ENCODE measurements around the gene S1PR3. TPM values are rescaled to one million over a fixed set of nuclear protein-coding genes. Genes with fewer than 3 reads are reported as not detected.

S1PR3 gene
- total RNA-seq, 1 experiment from 2014 or later: 2.8 TPM

- intact Hi-C loops (cut with micrococcal nuclease): no loop called here
- H3K27ac Mint-ChIP-seq (ENCODE audit: low read depth, unreplicated experiment): no peak overlapping the region
- H3K27me3 Mint-ChIP-seq (ENCODE audit: insufficient read depth, unreplicated experiment): no peaks in the 10 kb centered on the region
- peak; percentile 17 for DNase-seq (ENCODE audit: unreplicated experiment)
- H3K4me1 Mint-ChIP-seq (ENCODE audit: insufficient read depth, unreplicated experiment): peaks cover 6% of the 10 kb centered on the region
- ChIA-PET CTCF (no interaction called here), POLR2A (no interaction called here)
- BruUV-seq (replicated peaks): no TSS peak
- no peaks in the 10 kb centered on the region for H3K36me3 Mint-ChIP-seq (ENCODE audit: insufficient read depth, unreplicated experiment)
- TF ChIP-seq, protein P1, sequence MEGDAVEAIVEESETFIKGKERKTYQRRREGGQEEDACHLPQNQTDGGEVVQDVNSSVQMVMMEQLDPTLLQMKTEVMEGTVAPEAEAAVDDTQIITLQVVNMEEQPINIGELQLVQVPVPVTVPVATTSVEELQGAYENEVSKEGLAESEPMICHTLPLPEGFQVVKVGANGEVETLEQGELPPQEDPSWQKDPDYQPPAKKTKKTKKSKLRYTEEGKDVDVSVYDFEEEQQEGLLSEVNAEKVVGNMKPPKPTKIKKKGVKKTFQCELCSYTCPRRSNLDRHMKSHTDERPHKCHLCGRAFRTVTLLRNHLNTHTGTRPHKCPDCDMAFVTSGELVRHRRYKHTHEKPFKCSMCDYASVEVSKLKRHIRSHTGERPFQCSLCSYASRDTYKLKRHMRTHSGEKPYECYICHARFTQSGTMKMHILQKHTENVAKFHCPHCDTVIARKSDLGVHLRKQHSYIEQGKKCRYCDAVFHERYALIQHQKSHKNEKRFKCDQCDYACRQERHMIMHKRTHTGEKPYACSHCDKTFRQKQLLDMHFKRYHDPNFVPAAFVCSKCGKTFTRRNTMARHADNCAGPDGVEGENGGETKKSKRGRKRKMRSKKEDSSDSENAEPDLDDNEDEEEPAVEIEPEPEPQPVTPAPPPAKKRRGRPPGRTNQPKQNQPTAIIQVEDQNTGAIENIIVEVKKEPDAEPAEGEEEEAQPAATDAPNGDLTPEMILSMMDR (IDR thresholded peaks at IDR 0.05; ENCODE audit: unreplicated experiment): no peak
- no peaks in the 10 kb centered on the region for H3K9me3 Mint-ChIP-seq (ENCODE audit: unreplicated experiment)
- no peak overlapping the region for H3K4me3 Mint-ChIP-seq (ENCODE audit: unreplicated experiment)
Observed at GRCh38 chr9:89015336-89015735, 24.1 kb downstream of the S1PR3 start.

GRCh38 chr9:89020754-89021153 is 29.5 kb downstream of the S1PR3 start:
- Mint-ChIP-seq H3K27me3 (ENCODE audit: insufficient read depth, unreplicated experiment) (no peaks in the 10 kb centered on the region), H3K9me3 (ENCODE audit: unreplicated experiment) (no peaks in the 10 kb centered on the region), H3K27ac (ENCODE audit: low read depth, unreplicated experiment) (no peak overlapping the region), H3K4me3 (ENCODE audit: unreplicated experiment) (no peak overlapping the region), H3K4me1 (ENCODE audit: insufficient read depth, unreplicated experiment) (peaks cover 11% of the 10 kb centered on the region), H3K36me3 (ENCODE audit: insufficient read depth, unreplicated experiment) (no peaks in the 10 kb centered on the region)
- POLR2A ChIA-PET: interaction anchor here (1.3 kb wide), 1 partner anchor 18 kb away, joined by 5 read pairs; no protein-coding TSS in a partner anchor
- DNase-seq (ENCODE audit: unreplicated experiment): peak; percentile 22
- CTCF ChIA-PET: no interaction called here
- intact Hi-C loops (cut with micrococcal nuclease): no loop called here
- TF ChIP-seq, protein P1 (IDR thresholded peaks at IDR 0.05; ENCODE audit: unreplicated experiment): no peak
- no TSS peak for BruUV-seq (replicated peaks)

DNA sequence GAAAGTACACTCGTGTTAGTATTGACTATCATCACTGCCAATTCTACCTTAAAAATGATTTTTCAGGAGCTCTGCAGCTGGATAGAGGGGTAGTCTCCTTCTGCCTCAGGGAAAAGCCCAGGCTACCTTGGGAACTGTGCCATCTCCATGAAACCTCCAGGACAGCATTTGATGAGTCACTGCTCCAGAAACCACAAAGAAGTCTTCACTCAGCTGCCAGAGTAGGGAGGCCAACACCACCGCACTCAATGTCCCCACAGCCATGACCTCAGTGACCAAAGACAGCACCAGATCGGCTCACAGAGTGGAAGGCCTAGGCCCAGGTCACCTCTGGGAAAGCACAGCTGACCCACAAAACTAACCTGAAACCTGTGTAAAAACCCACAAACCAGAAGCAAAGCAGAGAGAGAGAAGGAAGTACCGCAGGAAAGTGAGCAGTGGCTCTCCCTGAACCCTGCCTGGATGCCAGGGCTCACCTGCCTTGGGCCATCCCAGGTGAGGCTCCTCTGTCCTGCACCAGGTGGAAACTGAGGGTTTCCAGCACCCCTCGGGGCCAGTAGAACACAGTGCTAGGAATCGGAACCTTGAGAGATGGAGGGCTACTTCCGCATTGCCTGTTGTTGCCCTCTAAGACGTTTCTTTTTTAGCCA is 30.0 kb downstream of the S1PR3 start:
- intact Hi-C loops (cut with micrococcal nuclease): no loop called here
- no peaks in the 10 kb centered on the region for H3K36me3 Mint-ChIP-seq (ENCODE audit: insufficient read depth, unreplicated experiment)
- no peaks in the 10 kb centered on the region for H3K9me3 Mint-ChIP-seq (ENCODE audit: unreplicated experiment)
- POLR2A ChIA-PET: interaction anchor here (1.3 kb wide), 1 partner anchor 17 kb away, joined by 5 read pairs; no protein-coding TSS in a partner anchor
- no TSS peak for BruUV-seq (replicated peaks)
- TF ChIP-seq, protein P1 (IDR thresholded peaks at IDR 0.05; ENCODE audit: unreplicated experiment): no peak
- DNase-seq (ENCODE audit: unreplicated experiment): peak; percentile 90
- no peaks in the 10 kb centered on the region for H3K27me3 Mint-ChIP-seq (ENCODE audit: insufficient read depth, unreplicated experiment)
- CTCF ChIA-PET: no interaction called here
- peak overlapping the region; percentile 2 for H3K27ac Mint-ChIP-seq (ENCODE audit: low read depth, unreplicated experiment)
- no peak overlapping the region for H3K4me3 Mint-ChIP-seq (ENCODE audit: unreplicated experiment)
- peaks cover 11% of the 10 kb centered on the region for H3K4me1 Mint-ChIP-seq (ENCODE audit: insufficient read depth, unreplicated experiment)

DNA sequence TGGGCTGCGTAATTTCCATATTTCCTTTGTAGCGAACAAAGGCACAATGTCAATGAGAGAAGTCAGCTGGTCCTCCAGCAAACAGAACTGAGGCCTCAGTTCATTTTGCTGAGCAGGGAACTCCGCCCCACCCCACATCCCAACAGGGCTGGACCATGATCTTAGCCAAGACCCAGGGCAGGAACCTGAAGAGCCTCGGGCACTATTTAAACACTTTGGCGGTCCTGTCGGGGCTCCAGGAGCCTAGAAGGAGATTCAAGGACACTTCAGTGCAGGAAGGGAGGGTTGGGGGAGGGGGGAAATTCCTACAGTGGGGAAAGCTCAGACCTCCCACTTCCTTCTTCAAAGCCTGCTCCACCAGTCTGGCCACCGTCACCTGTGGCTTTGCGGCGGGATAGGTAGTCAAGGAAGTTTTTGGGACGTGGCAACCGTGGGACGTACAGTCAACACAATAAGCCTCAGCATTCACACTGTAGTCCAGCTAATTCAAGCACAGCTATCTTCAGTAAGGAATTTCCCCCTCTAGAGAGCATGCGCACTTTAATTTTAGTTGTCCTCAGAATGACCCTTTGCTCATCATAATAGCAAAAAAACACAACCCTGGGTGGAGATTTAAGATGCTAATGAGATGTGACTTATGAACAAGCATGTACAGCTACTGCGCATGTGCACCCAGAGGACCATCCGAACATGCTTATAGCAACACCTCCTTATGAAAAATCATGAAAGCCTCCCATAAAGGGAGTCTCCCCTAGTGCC is 30.9 kb downstream of the S1PR3 start:
- no peaks in the 10 kb centered on the region for H3K9me3 Mint-ChIP-seq (ENCODE audit: unreplicated experiment)
- TF ChIP-seq, protein P1 (IDR thresholded peaks at IDR 0.05; ENCODE audit: unreplicated experiment): no peak
- intact Hi-C loops (cut with micrococcal nuclease): no loop called here
- CTCF ChIA-PET: interaction anchor here (0.8 to 1.1 kb wide), 2 partner anchors 8 to 13 kb away, joined by 3 read pairs; no protein-coding TSS in a partner anchor
- no peaks in the 10 kb centered on the region for H3K27me3 Mint-ChIP-seq (ENCODE audit: insufficient read depth, unreplicated experiment)
- BruUV-seq (replicated peaks): no TSS peak
- POLR2A ChIA-PET: interaction anchor here (1.3 kb wide), 1 partner anchor 16 kb away, joined by 5 read pairs; no protein-coding TSS in a partner anchor
- no peak overlapping the region for H3K4me3 Mint-ChIP-seq (ENCODE audit: unreplicated experiment)
- DNase-seq (ENCODE audit: unreplicated experiment): no peak
- no peaks in the 10 kb centered on the region for H3K36me3 Mint-ChIP-seq (ENCODE audit: insufficient read depth, unreplicated experiment)
- H3K4me1 Mint-ChIP-seq (ENCODE audit: insufficient read depth, unreplicated experiment): peaks cover 11% of the 10 kb centered on the region
- peak overlapping the region; percentile 66 for H3K27ac Mint-ChIP-seq (ENCODE audit: low read depth, unreplicated experiment)

All from MCF 10A (cell line).